WTC11 (cell line): ENCODE measurements around the gene UNCX.

Experiments
- CREB1 ChIP-seq: sonication (generic); formaldehyde crosslinking; IDR thresholded peaks from 2 replicates; pipeline ENCODE4 v1.8.0; 2023; ENCODE audit warnings: mild to moderate bottlenecking, missing genetic modification reagents
- CTCF ChIP-seq: fragments of 200-600 bp; IDR thresholded peaks from 2 replicates; pipeline ENCODE4 v1.8.0; 2022; ENCODE audit warnings: antibody characterized with exemption
- E2F4 ChIP-seq: sonication (generic); formaldehyde crosslinking; IDR thresholded peaks from 2 replicates; pipeline ENCODE4 v1.8.1; 2022; ENCODE audit warnings: low read depth, mild to moderate bottlenecking, moderate library complexity, missing genetic modification reagents, borderline replicate concordance
- FOXJ3 ChIP-seq: sonication (generic); formaldehyde crosslinking; IDR thresholded peaks from 2 replicates; pipeline ENCODE4 v1.9.0; 2021; ENCODE audit warnings: missing genetic modification reagents, mild to moderate bottlenecking, borderline replicate concordance
- FOXP4 ChIP-seq: sonication (generic); formaldehyde crosslinking; IDR thresholded peaks from 2 replicates; pipeline ENCODE4 v1.8.0; 2022; ENCODE audit warnings: mild to moderate bottlenecking, missing genetic modification reagents
- IRF1 ChIP-seq: sonication (generic); formaldehyde crosslinking; IDR thresholded peaks from 2 replicates; pipeline ENCODE4 v1.8.0; 2023; ENCODE audit warnings: missing genetic modification reagents
- MAX ChIP-seq: sonication (generic); formaldehyde crosslinking; IDR thresholded peaks from 2 replicates; pipeline ENCODE4 v1.8.0; 2022; ENCODE audit warnings: mild to moderate bottlenecking, missing genetic modification reagents
- NFE2L1 ChIP-seq: sonication (generic); formaldehyde crosslinking; IDR thresholded peaks from 2 replicates; pipeline ENCODE4 v1.8.1; 2023; ENCODE audit warnings: missing genetic modification reagents
- NR1H2 ChIP-seq: sonication (generic); formaldehyde crosslinking; IDR thresholded peaks from 2 replicates; pipeline ENCODE4 v1.9.0; 2021; ENCODE audit warnings: mild to moderate bottlenecking, moderate library complexity, missing genetic modification reagents
- RELA ChIP-seq: sonication (generic); formaldehyde crosslinking; IDR thresholded peaks from 2 replicates; pipeline ENCODE4 v1.8.1; 2022; ENCODE audit warnings: missing genetic modification reagents, mild to moderate bottlenecking, borderline replicate concordance
- STAT6 ChIP-seq: sonication (generic); formaldehyde crosslinking; conservative IDR thresholded peaks from 2 replicates; pipeline ENCODE4 v1.8.1; 2023; ENCODE audit warnings: mild to moderate bottlenecking, low read depth, missing genetic modification reagents, moderate library complexity
- ZNF423 ChIP-seq: fragments of 250-450 bp; sonication (Bioruptor Pico); IDR thresholded peaks from 2 replicates; pipeline ENCODE4 v2.1.2; 2022; ENCODE audit warnings: mild to moderate bottlenecking, moderate library complexity
- ZNF425 ChIP-seq: fragments of 250-450 bp; sonication (Bioruptor Pico); conservative IDR thresholded peaks from 2 replicates; pipeline ENCODE4 v1.9.0; 2021; ENCODE audit warnings: mild to moderate bottlenecking
- ZNF532 ChIP-seq: fragments of 250-450 bp; sonication (Bioruptor Pico); IDR thresholded peaks from 2 replicates; pipeline ENCODE4 v1.9.0; 2021; ENCODE audit warnings: mild to moderate bottlenecking, borderline replicate concordance

- TF ChIP-seq CTCF (no peak), STAT6 (no peak), FOXP4 (CRISPR knock-in tag) (no peak), NR1H2 (CRISPR knock-in tag) (no peak), CREB1 (no peak), ZNF532 (CRISPR knock-in tag) (no peak), IRF1 (CRISPR knock-in tag) (no peak), RELA (CRISPR knock-in tag) (no peak), MAX (CRISPR knock-in tag) (no peak), NFE2L1 (CRISPR knock-in tag) (no peak), ZNF425 (no peak), E2F4 (CRISPR knock-in tag) (no peak), ZNF423 (no peak), FOXJ3 (no peak)
Observed at GRCh38 chr7:1247527-1248041, 14.9 kb downstream of the UNCX start.
